GM23338 (cell line): ENCODE data around the gene CNNM2. TPM values are rescaled to one million over a fixed set of nuclear protein-coding genes. Genes with fewer than 3 reads are reported as not detected.

Experiments used
- ATAC-seq: fragments of 200-7000 bp; cut with Tn5 transposase; 3 replicates; pipeline ENCODE4 v1.9.1; 2020
- DNase-seq: peaks from one replicate; pipeline ENCODE4 v3.0.0-alpha.2; 2015; ENCODE audit warnings: low spot score
- H2AFZ ChIP-seq: fragments of 200-600 bp; sonication (generic); 2 replicates; pipeline ENCODE4 v1.8.0; 2016; ENCODE audit warnings: antibody characterized with exemption, mild to moderate bottlenecking, moderate library complexity
- H3F3A ChIP-seq: fragments of 200-600 bp; sonication (generic); replicated peaks from 2 replicates; pipeline ENCODE4 v1.8.0; 2017; ENCODE audit warnings: antibody characterized with exemption, mixed run types, low read depth
- H3K27ac ChIP-seq: fragments of 200-600 bp; sonication (generic); 2 replicates; pipeline ENCODE4 v1.6.1; 2016; ENCODE audit warnings: low read depth
- H3K27me3 ChIP-seq: fragments of 200-600 bp; sonication (generic); 2 replicates; pipeline ENCODE4 v1.8.0; 2016; ENCODE audit warnings: mild to moderate bottlenecking, mixed run types, moderate library complexity; ENCODE audit not compliant: insufficient read depth
- H3K36me3 ChIP-seq: fragments of 200-600 bp; sonication (generic); 2 replicates; pipeline ENCODE4 v1.8.0; 2016; ENCODE audit warnings: mild to moderate bottlenecking; ENCODE audit not compliant: insufficient read depth
- H3K4me1 ChIP-seq: fragments of 200-600 bp; sonication (generic); 2 replicates; pipeline ENCODE4 v1.8.0; 2016; ENCODE audit warnings: mild to moderate bottlenecking, moderate library complexity; ENCODE audit not compliant: insufficient read depth
- H3K4me2 ChIP-seq: fragments of 200-600 bp; sonication (generic); 2 replicates; pipeline ENCODE4 v1.7.1; 2017; ENCODE audit warnings: mixed run types
- H3K4me3 ChIP-seq: fragments of 200-600 bp; sonication (generic); 2 replicates; pipeline ENCODE4 v1.6.1; 2016; ENCODE audit warnings: mixed run types
- H3K79me2 ChIP-seq: fragments of 200-600 bp; sonication (generic); replicated peaks from 2 replicates; pipeline ENCODE4 v1.8.0; 2017; ENCODE audit warnings: mild to moderate bottlenecking; ENCODE audit not compliant: insufficient read depth
- H3K9me2 ChIP-seq: fragments of 200-600 bp; sonication (generic); 2 replicates; pipeline ENCODE4 v1.8.0; 2017; ENCODE audit not compliant: insufficient read depth
- H4K20me1 ChIP-seq: fragments of 200-600 bp; sonication (generic); replicated peaks from 2 replicates; pipeline ENCODE4 v1.8.0; 2017; ENCODE audit warnings: mild to moderate bottlenecking; ENCODE audit not compliant: insufficient read depth
- H3K27ac Mint-ChIP-seq: 2 replicates; pipeline ENCODE4 v1.8.0; 2020; ENCODE audit warnings: inconsistent platforms, mild to moderate bottlenecking, moderate library complexity, mixed read lengths
- H3K27me3 Mint-ChIP-seq: 3 replicates; pipeline ENCODE4 v1.8.0; 2022; ENCODE audit warnings: low read depth, mild to moderate bottlenecking, moderate library complexity, mixed read lengths, inconsistent platforms; ENCODE audit not compliant: insufficient read depth, poor library complexity
- H3K36me3 Mint-ChIP-seq: 3 replicates; pipeline ENCODE4 v1.8.0; 2021; ENCODE audit warnings: low read depth, mild to moderate bottlenecking, inconsistent platforms, moderate library complexity, mixed read lengths
- H3K4me1 Mint-ChIP-seq: 3 replicates; pipeline ENCODE4 v1.8.0; 2020; ENCODE audit warnings: mild to moderate bottlenecking, inconsistent platforms, mixed read lengths
- H3K4me3 Mint-ChIP-seq: 3 replicates; pipeline ENCODE4 v1.8.0; 2021; ENCODE audit warnings: moderate library complexity, mild to moderate bottlenecking, inconsistent platforms, mixed read lengths
- H3K9me3 Mint-ChIP-seq: 3 replicates; pipeline ENCODE4 v1.8.0; 2020; ENCODE audit warnings: moderate library complexity, mild to moderate bottlenecking, inconsistent platforms, mixed read lengths
- CREB1 ChIP-seq: fragments of 250-450 bp; sonication (Bioruptor Pico); IDR thresholded peaks from 2 replicates; pipeline ENCODE4 v1.5.0; 2020; ENCODE audit warnings: low read depth, mild to moderate bottlenecking, moderate library complexity
- EZH2 ChIP-seq: fragments of 200-600 bp; sonication (generic); IDR thresholded peaks from one replicate; pipeline ENCODE4 v1.8.0; 2017; ENCODE audit warnings: antibody characterized with exemption, mild to moderate bottlenecking, low read depth; ENCODE audit not compliant: unreplicated experiment
- JUNB ChIP-seq: IDR thresholded peaks from one replicate; pipeline ENCODE4 v1.6.1; 2016; ENCODE audit warnings: antibody characterized with exemption; ENCODE audit not compliant: unreplicated experiment
- ZNF114 ChIP-seq: fragments of 250-450 bp; sonication (Bioruptor Pico); IDR thresholded peaks from 2 replicates; pipeline ENCODE4 v1.5.0; 2020; ENCODE audit warnings: mild to moderate bottlenecking, moderate library complexity
- ZNF331 ChIP-seq: fragments of 250-450 bp; sonication (Bioruptor Pico); IDR thresholded peaks from 2 replicates; pipeline ENCODE4 v1.5.0; 2020; ENCODE audit warnings: low read depth, mild to moderate bottlenecking, moderate library complexity
- ZNF462 ChIP-seq: fragments of 250-450 bp; sonication (Bioruptor Pico); IDR thresholded peaks from 2 replicates; pipeline ENCODE4 v1.5.0; 2020; ENCODE audit warnings: mild to moderate bottlenecking, moderate library complexity
- polyA plus RNA-seq: library from polyadenylated mRNA; unstranded; fragments of >200 nt; fragmentation: Nextera tagmentation; extraction: Ambion mirVana; gene quantifications from 2 replicates; pipeline ENCODE4 v1.2.1, GENCODE V29; 2016
- total RNA-seq: library from RNA; depleted of rRNA; stranded (reverse); fragments of >200 nt; shearing (Covaris generic); gene quantifications from 2 replicates; pipeline ENCODE4 v1.2.3, GENCODE V29; 2014
- TF ChIP-seq, protein P1 (sequence below), 2 experiments: fragments of 200-600 bp in 1 of 2; sonication (generic) in 1 of 2; conservative IDR thresholded peaks; 2 replicates each; pipeline versions ENCODE4 v1.5.1 to v1.6.1; 2016 to 2017; ENCODE audit warnings: antibody characterized with exemption in 2 of 2, low read depth in 2 of 2, mild to moderate bottlenecking in 2 of 2, moderate library complexity in 1 of 2
- TF ChIP-seq, protein P2 (sequence below): IDR thresholded peaks from one replicate; pipeline ENCODE4 v1.6.1; 2018; ENCODE audit warnings: antibody characterized with exemption; ENCODE audit not compliant: unreplicated experiment
- TF ChIP-seq, protein P3 (sequence below): IDR thresholded peaks from 2 replicates; pipeline ENCODE4 v1.6.1; 2016; ENCODE audit warnings: antibody characterized with exemption

CNNM2 gene
- total and polyA plus RNA-seq, 2 experiments from 2014 or later = 4.5 to 31.3 TPM

DNA sequence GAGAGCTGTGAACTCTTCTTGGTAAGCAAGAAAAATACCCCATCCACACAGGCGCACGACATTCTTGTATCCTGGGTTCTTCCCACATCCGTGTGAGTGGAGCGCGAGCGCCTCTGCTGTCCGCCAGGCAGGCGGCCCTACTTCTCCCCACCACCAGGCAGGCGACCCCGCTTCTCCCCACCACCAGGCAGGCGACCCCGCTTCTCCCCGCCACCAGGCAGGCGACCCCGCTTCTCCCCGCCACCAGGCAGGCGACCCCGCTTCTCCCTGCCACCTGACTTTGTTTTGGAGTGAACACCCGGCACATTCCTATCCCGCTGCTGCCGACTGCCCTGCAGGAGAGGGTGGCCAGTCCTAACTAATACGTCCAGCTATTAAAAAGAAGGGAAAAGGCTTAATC lies 154.2 kb downstream of the CNNM2 start:
- Histone ChIP-seq H3F3A (no peaks in the 10 kb centered on the region), H3K27ac (no peak overlapping the region), H3K4me2 (no peak overlapping the region), H3K36me3 (no peaks in the 10 kb centered on the region), H2AFZ (no peak overlapping the region), H3K4me3 (no peak overlapping the region), H3K4me1 (0 out of 2 replicates have a peak, but pooled peaks cover 5% of the 10 kb centered on the region), H3K9me2 (no peaks in the 10 kb centered on the region), H4K20me1 (0 out of 2 replicates have a peak, but pooled peaks cover 4% of the 10 kb centered on the region), H3K79me2 (no peaks in the 10 kb centered on the region), H3K27me3 (no peaks in the 10 kb centered on the region)
- no peak for TF ChIP-seq ZNF462 (CRISPR knock-in tag)
- TF ChIP-seq, protein P1, sequence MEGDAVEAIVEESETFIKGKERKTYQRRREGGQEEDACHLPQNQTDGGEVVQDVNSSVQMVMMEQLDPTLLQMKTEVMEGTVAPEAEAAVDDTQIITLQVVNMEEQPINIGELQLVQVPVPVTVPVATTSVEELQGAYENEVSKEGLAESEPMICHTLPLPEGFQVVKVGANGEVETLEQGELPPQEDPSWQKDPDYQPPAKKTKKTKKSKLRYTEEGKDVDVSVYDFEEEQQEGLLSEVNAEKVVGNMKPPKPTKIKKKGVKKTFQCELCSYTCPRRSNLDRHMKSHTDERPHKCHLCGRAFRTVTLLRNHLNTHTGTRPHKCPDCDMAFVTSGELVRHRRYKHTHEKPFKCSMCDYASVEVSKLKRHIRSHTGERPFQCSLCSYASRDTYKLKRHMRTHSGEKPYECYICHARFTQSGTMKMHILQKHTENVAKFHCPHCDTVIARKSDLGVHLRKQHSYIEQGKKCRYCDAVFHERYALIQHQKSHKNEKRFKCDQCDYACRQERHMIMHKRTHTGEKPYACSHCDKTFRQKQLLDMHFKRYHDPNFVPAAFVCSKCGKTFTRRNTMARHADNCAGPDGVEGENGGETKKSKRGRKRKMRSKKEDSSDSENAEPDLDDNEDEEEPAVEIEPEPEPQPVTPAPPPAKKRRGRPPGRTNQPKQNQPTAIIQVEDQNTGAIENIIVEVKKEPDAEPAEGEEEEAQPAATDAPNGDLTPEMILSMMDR (conservative IDR thresholded peaks at IDR 0.05; ENCODE audit: low read depth in 2 of 2) = 0 out of 4 replicates have a peak, but pooled peaks of 1 of the 2 experiments have one; percentile 21
- Mint-ChIP-seq H3K4me3 (no peak overlapping the region), H3K9me3 (no peaks in the 10 kb centered on the region), H3K27me3 (peaks cover 2% of the 10 kb centered on the region), H3K27ac (no peak overlapping the region), H3K4me1 (no peaks in the 10 kb centered on the region; the same call in 1 of the 3 replicates), H3K36me3 (peaks cover 8% of the 10 kb centered on the region)
- peak; percentile 38 for DNase-seq
- ATAC-seq = no peak

DNA sequence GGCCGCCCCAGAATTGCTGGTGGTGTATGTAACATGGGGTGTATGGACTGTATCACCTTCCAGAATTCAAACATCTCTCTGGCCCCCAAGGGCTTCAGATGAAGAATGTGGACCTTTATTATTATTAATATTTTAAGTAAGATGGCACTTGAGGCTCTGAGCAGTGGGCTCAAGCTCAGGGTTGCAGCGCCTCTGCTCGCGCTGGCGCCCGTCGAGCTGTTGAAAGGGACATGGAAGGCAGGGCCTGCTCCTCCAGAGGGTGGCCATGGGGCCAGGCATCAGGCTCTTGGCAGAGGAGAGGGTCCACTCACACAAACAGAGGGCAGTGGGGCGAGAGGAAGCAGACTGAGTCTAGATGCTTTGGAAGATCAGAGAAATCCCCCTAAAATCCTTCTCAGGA lies 154.8 kb downstream of the CNNM2 start:
- peaks cover 6% of the 10 kb centered on the region; the same call in 2 of the 3 replicates for H3K4me1 Mint-ChIP-seq
- H3K27me3 ChIP-seq = no peaks in the 10 kb centered on the region
- no peaks in the 10 kb centered on the region for H4K20me1 ChIP-seq
- H3K36me3 Mint-ChIP-seq = peaks cover 13% of the 10 kb centered on the region
- no peaks in the 10 kb centered on the region for H3K9me3 Mint-ChIP-seq
- no peak overlapping the region for H3K4me3 ChIP-seq
- H3K79me2 ChIP-seq = no peaks in the 10 kb centered on the region
- H3K4me3 Mint-ChIP-seq = no peak overlapping the region
- no peak overlapping the region for H3K27ac ChIP-seq
- DNase-seq (no peak), ATAC-seq (no peak)
- H3K4me2 ChIP-seq = no peak overlapping the region
- no peaks in the 10 kb centered on the region for H3K36me3 ChIP-seq
- H3F3A ChIP-seq = no peaks in the 10 kb centered on the region
- H3K9me2 ChIP-seq = no peaks in the 10 kb centered on the region
- H2AFZ ChIP-seq = no peak overlapping the region
- H3K27ac Mint-ChIP-seq = no peak overlapping the region
- 0 out of 2 replicates have a peak, but pooled peaks cover 5% of the 10 kb centered on the region for H3K4me1 ChIP-seq
- peaks cover 2% of the 10 kb centered on the region for H3K27me3 Mint-ChIP-seq
- TF ChIP-seq, protein P2, sequence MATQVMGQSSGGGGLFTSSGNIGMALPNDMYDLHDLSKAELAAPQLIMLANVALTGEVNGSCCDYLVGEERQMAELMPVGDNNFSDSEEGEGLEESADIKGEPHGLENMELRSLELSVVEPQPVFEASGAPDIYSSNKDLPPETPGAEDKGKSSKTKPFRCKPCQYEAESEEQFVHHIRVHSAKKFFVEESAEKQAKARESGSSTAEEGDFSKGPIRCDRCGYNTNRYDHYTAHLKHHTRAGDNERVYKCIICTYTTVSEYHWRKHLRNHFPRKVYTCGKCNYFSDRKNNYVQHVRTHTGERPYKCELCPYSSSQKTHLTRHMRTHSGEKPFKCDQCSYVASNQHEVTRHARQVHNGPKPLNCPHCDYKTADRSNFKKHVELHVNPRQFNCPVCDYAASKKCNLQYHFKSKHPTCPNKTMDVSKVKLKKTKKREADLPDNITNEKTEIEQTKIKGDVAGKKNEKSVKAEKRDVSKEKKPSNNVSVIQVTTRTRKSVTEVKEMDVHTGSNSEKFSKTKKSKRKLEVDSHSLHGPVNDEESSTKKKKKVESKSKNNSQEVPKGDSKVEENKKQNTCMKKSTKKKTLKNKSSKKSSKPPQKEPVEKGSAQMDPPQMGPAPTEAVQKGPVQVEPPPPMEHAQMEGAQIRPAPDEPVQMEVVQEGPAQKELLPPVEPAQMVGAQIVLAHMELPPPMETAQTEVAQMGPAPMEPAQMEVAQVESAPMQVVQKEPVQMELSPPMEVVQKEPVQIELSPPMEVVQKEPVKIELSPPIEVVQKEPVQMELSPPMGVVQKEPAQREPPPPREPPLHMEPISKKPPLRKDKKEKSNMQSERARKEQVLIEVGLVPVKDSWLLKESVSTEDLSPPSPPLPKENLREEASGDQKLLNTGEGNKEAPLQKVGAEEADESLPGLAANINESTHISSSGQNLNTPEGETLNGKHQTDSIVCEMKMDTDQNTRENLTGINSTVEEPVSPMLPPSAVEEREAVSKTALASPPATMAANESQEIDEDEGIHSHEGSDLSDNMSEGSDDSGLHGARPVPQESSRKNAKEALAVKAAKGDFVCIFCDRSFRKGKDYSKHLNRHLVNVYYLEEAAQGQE = no peak
- TF ChIP-seq ZNF331 (CRISPR knock-in tag) = no peak
- no peak for TF ChIP-seq EZH2
- no peak for TF ChIP-seq CREB1 (CRISPR knock-in tag)
- TF ChIP-seq, protein P3, sequence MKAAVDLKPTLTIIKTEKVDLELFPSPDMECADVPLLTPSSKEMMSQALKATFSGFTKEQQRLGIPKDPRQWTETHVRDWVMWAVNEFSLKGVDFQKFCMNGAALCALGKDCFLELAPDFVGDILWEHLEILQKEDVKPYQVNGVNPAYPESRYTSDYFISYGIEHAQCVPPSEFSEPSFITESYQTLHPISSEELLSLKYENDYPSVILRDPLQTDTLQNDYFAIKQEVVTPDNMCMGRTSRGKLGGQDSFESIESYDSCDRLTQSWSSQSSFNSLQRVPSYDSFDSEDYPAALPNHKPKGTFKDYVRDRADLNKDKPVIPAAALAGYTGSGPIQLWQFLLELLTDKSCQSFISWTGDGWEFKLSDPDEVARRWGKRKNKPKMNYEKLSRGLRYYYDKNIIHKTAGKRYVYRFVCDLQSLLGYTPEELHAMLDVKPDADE = no peak
- no peak for TF ChIP-seq ZNF114 (CRISPR knock-in tag)
- TF ChIP-seq JUNB = no peak
